ENCODE measurements around the gene FGF16.
"Not testable (repeated sequence)": the region's sequence is repeated elsewhere in the genome, so short reads cannot be mapped to it uniquely, and the experiment has no call there.

Gene FGF16

GRCh38 chrX:77447653-77448569, 722 bp downstream of the FGF16 start:
- DNase-seq, result no peak

GRCh38 chrX:77450415-77450814, 3.2 kb downstream of the FGF16 start:
- no peak for DNase-seq

GRCh38 chrX:77450996-77451395, 3.8 kb downstream of the FGF16 start:
- DNase-seq, result no peak

- DNase-seq, result no peak
These were observed 6.0 kb downstream of the FGF16 start for GRCh38 chrX:77453190-77453589.

- no peak for DNase-seq
These were observed 8.2 kb downstream of the FGF16 start for GRCh38 chrX:77455437-77455836.

GRCh38 chrX:77484045-77484444, 36.9 kb downstream of the FGF16 start:
- DNase-seq, result no peak

- DNase-seq, result no peak
These were observed 46.7 kb downstream of the FGF16 start for GRCh38 chrX:77493677-77494553.

GRCh38 chrX:77500164-77500563, 53.0 kb downstream of the FGF16 start:
- DNase-seq, result not testable (repeated sequence)

- DNase-seq, result no peak
These were observed 55.8 kb downstream of the FGF16 start for GRCh38 chrX:77502951-77503525.

- no peak for DNase-seq
These were observed 58.0 kb downstream of the FGF16 start for GRCh38 chrX:77505227-77505626.
